NCI-H1436 (cell line): ENCODE results near the gene PYGL.
"Not testable (repeated sequence)": the region's sequence is repeated elsewhere in the genome, so short reads cannot be mapped to it uniquely, and the experiment has no call there.

ENCODE experiments used
- DNase-seq: peaks from one replicate; lab custom pipeline; 2025; lab: John Stamatoyannopoulos, UW

PYGL gene

DNA sequence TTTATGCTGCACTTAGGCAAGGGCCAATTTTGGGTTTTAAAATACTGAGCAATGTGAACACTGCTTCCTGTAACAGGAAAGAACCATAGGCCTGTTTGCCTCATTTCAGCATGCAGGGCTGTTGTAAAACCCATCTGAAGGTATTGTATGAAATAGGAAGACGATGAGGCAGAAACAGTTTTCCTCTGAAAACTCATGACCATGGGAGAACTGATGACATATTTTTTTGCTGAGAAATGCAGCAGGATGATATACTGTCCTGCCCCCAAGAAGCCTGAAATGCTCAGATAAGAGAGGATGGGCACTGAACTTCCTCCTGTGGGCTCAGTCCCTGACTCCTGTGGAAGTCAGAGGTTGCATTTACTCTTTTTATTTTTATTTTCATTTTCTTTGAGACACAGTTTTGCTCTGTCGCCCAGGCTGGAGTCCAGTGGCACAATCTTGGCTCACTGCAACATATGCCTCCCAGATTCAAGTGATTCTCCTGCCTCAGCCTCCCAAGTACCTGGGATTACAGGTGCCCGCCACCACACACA is 17.4 kb downstream of the PYGL start:
- DNase-seq: no peak

DNA sequence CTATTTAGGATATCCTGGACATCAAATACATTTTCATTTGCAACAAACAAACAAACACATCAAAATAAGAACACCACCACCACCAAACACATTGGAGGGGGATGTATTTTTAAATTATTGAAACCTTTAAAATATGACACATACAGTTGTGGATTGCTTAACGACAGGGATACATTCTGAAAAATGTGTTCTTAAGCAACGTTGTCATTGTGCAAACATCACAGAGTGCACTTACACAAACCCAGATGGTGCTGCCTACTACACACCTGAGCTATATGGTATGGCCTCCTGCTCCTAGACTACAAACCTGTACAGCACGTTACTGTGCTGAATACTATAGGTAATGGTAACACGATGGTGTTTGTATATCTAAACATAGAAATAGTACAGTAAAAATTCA is 19.4 kb downstream of the PYGL start:
- DNase-seq: no peak

DNA sequence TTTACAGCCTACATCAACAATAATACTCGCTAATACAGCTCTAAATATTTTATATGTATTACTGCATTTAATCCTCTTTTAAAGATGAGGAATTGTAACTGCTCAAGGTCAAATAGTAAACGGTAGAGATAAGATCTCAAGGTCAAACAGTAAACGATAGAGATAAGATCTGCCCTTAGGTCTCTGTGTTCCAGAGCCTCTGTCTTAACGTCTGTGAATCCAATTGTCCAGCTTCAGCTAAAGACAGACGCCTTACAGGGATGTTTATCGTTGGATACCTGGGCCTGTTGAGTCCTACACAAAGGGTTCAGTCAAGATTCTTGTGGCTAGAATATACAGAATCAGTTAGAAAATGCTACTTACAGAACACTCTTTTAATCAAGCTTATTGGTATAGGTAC is 20.0 kb downstream of the PYGL start:
- DNase-seq: no peak

DNA sequence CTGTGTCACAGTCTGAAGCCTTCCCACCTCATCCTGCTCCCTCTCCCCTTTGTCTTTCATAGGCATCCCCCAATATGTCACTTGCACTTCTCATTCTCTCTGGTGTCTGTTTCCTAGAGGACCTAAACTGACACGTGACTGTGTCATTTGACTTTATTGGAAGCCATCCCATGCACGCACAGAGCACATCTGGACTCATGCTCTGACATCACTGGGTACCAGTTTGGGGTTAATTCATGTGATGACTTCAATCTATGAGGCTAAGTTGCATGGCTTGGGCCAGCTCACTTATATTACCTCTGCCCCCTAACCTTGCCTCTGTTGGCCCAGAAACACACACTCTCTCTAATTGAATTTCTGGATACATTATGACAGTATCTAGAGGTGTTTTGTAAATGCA is 21.5 kb downstream of the PYGL start:
- DNase-seq: no peak

DNA sequence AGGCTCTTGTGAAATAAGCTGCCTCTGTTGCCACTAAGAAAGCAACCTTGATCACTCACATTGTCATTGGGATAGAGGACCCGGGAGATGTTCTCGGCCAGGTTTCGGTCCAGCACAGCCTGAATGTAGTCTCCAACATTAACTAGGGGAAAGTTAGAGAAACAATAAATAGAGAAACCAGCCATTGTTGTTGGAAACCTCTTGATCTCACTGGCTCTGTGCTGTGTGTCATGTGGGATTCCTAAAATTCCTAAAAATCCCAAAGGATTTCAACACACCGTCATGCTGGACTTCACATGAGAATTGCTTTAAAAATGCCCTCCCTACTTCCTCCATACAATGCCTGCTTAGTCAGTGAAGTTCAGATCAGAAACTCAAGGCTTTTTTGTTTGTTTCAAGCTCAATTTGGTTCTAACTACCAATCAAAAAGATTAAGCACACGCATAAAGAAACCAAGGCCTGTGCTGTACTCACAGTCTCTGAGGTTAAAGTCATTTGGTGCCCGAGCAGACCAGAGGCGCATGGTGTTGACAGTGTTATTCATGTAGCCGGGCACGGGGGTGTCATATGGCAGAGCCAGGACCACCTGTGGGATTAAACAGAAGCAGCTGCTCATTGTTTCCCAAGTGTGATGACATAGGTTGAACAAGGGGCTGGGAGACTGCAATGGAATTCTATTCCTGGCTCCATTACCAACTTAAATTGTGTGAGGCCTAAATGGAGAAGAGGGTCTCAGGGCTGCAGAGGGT is 23.6 kb downstream of the PYGL start:
- no peak for DNase-seq

DNA sequence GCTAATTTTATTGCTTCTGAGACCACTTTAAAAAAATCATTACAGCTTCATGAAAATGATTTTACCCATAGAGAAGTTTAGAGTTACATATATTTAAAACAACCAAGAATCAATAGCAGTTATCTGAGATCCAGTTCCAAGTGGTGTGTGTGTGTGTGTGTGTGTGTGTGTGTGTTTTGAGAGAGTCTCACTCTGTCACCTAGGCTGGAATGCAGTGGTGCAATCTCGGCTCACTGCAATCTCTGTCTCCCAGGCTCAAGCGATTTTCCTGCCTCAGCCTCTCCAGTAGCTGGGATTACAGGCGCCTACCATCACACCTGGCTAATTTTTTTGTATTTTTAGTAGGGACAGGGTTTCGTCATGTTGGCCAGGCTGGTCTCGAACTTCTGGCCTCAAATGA is 24.8 kb downstream of the PYGL start:
- DNase-seq: not testable (repeated sequence)

DNA sequence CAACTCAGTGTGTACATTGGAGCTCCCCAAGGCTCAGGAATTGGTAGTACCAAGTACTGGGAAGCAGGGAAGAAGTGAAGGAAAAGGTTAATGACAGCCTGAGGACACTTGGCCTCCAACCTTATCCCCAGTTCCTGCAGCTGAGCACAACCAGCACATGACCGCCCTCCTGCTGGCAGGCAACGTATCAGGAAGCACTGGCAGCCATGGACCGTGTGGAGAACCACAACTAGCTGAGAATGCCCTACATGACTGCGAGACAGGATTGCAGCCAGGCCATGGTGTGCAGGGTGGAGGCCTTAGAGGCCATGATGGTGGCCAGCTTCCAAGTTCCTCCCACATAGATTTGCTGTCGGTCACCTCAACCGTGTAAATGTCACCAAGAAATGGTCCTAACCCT is 26.8 kb downstream of the PYGL start:
- DNase-seq: no peak

DNA sequence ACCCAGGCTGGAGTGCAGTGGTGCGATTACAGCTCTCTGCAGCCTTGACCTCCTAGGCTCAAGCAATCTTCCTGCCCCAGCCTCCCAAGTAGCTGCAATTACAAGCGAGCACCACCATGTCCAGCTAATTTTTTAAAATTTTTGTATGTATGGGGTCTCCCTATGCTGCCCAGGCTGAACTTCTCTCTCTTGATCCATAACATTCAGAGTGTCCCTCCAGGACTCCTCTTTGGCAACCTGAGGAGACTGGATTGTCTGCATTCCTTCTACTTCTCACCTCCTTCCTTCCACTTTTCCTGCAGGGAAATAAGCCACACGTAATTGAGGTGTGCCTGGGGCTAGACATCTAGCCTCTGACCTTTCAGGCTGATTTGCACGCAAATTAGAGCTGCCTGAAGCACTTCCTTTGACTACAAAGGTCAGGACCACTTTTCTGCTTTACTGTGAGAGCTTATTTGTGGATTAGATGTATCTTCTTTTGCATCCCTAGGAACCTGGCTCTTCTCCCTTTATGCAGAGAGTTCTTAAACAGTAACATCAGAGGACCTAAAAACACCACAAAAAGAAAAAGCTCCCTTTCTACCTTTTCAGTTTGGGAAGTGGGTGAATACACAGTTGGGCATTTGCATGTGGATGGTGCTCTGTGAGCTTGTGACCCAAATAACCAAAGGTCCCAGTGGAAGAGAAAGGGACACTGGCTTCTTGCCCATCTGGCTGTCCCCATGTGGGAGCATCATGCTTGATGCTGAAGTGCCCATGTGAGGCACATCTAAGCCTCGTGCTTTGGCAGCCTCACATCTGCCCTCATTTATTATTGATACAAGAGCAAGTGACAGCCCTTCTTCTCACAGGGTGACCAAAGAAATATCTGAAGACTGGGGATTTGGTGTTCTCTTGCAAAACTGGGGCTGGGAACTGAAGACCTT is 33.5 kb downstream of the PYGL start:
- no peak for DNase-seq

DNA sequence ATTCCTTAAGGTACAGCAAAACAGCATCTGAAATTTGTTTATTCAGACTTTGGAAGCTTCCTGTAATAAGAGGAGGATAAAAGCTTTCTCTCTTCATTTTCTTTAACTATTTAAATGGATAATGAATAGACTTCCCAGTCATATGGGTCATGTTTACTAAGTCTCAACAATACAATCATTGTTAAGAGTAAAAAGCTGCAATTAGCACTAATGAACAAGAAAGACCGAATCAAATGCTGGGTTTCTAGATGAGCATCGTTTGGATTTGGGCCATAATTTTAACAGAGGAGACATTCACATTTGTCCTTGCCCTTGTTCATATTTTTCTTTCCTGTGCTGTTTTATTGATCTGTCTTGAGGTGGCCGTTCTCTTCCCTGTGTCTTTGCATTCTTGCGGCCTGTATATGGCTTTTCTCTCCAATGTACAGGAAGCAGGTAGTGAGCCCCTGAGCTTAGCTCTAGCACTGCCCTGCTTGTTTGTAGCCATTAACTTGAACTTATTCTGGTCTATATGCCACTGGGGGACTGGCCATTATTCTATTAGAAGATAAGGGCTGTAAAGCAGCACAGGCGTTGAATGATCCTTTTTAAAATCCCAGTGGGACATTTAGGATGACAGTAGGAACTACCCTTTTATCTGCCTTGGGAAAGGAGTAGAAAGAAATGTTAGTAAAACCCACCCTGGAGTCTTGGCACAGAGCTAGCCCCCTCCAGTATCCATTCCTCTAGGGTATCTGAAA is 37.8 kb downstream of the PYGL start:
- DNase-seq: peak; percentile 62

DNA sequence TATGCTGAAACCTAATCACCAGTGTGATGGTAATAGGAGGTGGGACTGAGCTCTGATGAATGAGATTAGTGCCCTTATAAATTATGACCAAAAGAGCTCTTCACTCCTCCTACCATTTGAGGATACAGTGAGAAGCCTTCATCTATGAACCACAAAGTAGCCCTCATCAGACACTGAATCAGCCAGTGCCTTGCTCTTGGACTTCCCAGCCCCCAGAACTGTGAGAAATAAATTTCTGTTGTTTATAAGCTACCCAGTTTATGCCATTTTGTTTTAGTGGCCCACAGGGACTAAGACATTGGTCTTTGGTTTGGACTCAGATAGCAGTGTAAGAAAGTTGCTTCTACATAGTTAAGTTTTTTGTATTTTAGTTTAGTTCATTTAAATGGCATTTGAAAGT is 39.6 kb downstream of the PYGL start:
- no peak for DNase-seq

DNA sequence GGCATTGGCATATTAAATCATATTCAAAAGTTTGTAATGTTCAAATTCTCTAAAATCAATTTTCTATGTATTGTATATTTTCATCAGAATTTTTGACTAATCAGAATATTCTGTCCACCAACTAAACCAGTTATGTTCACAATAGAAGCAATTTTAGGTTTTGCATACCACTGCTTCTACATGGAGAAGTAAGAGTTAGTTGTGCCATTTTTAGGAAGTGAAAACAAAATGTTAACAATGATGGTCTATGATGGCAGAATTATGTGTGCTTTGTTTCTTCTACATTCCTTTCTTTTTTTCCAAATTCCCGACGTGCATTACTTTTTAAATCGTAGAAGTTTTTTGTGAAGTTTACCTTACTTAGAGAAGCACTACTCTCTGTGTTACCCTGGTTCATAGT is 42.9 kb downstream of the PYGL start:
- DNase-seq: no peak

DNA sequence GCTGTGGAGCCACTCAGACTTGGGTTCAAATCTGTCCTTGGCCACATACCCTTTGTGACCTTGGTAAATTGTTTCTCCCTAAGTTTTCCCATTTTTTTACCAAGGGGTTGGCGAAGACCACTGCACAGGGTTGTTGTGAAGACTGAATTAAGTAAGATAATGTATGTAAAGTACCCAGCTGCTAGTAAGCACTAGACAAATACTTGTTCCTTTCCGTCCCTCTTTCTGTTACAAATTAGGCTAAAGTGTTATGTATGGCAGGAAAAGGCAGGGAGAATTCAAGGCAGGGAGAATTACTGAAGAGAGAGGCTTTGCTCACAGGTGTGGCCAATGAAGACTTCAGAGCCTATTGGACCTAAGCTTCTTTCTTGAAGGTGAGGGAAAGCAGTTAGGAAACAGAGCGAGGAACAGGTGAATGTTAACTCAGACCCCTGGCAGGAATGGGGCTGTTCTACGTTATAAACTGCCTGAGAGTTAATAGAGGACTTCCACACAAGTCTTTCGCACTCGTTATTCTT is 46.6 kb downstream of the PYGL start:
- DNase-seq: no peak

DNA sequence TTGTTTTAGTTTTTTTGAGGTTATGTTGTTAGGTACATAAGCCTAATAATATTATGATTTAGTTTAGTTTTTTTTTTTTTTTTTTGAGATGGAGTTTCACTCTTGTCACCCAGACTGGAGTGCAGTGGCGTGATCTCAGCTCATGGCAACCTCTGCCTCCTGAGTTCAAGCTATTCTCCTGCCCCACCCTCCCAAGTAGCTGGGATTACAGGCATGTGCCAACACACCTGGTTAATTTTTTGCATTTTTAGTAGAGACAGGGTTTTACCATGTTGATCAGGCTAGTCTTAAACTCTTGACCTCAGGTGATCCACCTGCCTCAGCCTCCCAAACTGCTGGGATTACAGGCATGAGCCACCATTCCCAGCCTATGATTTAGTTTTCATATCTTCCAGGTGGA is 47.3 kb downstream of the PYGL start:
- not testable (repeated sequence) for DNase-seq

DNA sequence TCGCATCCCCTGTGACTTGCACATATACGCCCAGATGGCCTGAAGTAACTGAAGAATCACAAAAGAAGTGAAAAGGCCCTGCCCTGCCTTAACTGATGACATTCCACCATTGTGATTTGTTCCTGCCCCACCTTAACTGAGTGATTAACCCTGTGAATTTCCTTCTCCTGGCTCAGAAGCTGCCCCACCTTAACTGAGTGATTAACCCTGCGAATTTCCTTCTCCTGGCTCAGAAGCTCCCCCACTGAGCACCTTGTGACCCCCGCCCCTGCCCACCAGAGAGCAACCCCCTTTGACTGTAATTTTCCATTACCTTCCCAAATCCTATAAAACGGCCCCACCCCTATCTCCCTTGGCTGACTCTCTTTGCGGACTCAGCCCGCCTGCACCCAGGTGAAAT is 47.9 kb downstream of the PYGL start:
- not testable (repeated sequence) for DNase-seq

DNA sequence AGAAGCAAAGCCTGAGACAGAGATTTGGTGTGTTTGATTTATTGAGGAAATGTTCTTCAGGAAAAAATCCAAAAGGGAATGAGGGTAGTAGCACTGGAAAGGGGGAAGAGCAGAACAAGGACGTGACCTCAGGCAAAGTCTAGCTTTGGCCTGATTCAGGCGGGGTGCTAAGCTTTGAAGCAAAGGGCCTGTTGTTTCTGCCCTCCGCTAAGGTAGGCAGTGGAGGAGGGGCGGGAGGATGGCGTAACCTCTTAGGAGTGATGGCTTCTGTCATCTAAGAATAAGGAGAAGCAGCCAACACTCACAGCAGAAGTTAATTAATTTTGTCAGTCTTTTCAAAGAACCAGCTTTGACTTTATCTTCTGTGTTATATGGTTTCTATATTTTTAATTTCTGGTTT is 52.0 kb downstream of the PYGL start:
- DNase-seq: no peak

DNA sequence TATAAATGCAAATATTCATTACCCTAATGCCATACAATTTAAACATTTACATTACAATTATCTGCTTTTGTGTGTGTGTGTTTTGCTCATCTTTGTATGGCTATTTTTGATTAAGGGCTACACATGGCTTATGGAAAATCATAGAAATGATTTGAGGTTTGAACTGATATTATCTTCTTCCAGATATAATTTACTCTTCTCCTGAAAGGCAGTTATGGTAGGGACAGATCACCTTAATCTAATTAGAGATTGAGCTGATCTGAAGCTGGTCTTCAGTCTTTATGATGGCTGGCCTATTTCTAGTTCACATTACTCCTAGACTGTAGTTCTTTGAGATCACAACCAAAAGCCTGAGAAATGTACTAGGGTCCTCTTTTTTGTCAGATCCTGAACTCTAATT is 56.8 kb downstream of the PYGL start:
- DNase-seq: no peak

DNA sequence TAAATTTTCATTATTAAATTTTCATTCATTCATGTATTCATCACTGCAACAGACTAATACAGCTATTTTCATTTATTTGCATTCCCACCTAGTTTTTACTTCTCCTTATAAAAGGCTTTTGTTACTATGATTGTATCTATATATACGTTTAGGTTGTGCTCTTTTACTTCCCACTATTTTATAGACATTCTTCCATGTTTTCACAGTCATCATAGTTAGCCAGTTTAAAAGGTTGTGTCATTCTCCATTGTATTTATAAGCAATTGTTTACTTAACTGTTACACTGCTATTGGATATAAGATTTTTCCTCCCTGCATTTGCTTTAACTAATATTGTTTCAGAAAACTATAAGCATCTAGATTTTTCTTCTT is 60.5 kb downstream of the PYGL start:
- no peak for DNase-seq

DNA sequence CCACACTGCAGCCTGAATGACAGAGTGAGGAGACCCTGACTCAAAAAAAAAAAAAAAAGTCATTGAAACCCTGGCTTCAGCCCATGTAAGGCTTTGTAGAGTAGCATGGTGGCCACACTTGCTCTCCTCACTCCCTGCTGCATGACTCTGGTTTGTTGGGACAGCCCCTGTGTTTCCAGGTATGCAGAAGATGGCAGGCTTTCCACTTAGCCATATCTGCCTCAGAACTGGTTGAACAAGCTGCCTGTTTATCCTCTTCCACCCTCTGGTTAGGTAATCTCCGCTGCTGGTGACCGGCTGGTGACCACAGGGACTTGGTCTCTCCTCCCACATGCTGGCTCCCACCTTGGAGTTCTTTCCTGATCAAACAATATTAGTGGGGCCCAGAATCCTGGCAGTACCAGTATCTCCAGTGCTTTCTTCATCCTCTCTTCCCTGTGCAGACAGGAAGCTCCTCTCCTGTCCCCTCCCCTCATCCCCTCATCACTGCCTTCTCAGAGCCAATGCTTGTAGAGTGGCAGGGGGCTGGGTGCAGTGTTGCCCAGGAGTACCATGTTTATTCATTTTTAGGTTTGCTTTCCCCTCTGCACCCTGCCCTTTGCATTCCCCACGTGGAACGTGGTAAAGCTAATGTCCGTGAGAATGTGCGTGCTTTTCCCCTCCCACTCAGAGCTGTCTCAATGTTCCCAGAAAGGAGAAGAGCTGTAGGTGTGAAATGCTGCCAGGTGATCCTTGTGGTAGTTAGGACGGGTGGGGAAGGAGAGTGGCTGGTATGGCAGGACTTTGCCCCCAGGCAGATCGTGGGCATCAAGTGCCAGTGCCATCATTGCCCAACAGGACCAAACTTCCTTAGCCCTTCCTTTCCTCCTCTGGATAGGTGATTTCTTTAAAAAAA is 61.1 kb downstream of the PYGL start:
- no peak for DNase-seq

DNA sequence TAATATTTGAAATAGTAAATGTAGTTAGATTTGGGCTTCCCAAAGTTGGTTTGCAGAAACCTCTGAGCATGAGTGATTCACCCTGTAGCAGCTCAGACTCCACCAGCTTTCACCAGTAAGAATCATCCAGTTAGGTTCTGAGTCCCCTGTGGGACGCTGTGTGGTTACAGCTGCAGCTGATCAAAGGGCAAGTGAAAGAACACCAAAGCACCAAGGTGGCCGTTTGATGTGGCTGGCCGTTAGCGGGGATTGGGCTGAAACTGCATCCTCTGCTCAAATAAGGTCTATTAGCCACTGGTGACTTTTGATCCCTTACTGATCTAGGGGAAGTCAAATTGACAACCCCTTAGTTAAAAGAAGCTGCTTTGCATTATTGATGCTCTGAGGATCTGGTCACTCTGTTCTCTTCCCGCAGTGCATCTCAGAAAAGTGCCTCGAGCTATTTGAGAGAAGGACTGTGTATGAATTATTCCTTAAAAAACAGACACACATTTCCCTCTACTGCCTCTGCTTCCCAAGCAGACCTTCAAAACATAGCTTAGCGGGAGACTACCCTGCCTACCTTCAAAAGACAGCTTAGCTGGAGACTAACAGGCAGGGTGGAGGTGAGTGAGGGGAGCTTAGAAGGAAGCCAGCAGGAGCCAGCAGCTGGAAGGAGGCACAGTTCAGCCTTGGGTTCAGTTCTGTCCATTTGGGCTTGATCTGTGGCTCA is 68.8 kb downstream of the PYGL start:
- no peak for DNase-seq

DNA sequence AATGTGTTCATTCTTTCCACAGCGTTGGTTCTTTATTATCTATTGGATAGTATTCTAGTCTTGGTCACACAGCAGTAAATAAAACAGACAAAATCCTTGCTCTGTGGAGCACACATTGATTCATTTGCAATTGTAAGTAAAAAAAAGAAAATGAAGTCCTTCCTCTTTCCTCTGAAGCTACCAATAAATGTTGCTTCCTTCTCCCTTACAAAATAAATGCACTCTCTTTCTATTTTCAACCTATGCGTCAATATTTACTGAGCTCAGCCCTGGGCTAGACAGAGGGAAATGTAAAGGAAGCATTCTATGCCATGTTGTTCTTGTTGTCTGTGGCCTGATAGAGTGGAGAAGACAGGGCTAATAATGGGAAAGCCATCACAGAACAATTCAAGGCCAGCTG is 69.5 kb downstream of the PYGL start:
- no peak for DNase-seq
